Activated CD4-positive, CD25-positive, alpha-beta regulatory T cell (primary cell): ENCODE data around the gene SEC31B.

ENCODE experiments used
- DNase-seq, 4 experiments: peaks; one replicate each; lab custom pipeline; 2025; lab: John Stamatoyannopoulos, UW

Gene SEC31B

GRCh38 chr10:100490531-100490930 lies 29.1 kb downstream of the SEC31B start:
- DNase-seq: no peak

- no peak for DNase-seq
Observed at GRCh38 chr10:100489396-100489795, 30.3 kb downstream of the SEC31B start.

- DNase-seq: no peak
Observed at GRCh38 chr10:100487529-100487928, 32.1 kb downstream of the SEC31B start.

- no peak for DNase-seq
Observed at GRCh38 chr10:100485801-100486495, 33.7 kb downstream of the SEC31B start.

- DNase-seq: no peak
Observed at GRCh38 chr10:100485366-100485765, 34.3 kb downstream of the SEC31B start.

- no peak for DNase-seq
Observed at GRCh38 chr10:100483876-100484666, 35.6 kb downstream of the SEC31B start.

- DNase-seq: no peak
Observed at GRCh38 chr10:100482834-100483185, 36.9 kb downstream of the SEC31B start.

- DNase-seq: peak; percentile 16 to 46 (median 44)
Observed at GRCh38 chr10:100482181-100482833, 37.4 kb downstream of the SEC31B start.

- DNase-seq: peak; percentile 62 to 89 (median 64)
Observed at GRCh38 chr10:100481462-100482081, 38.1 kb downstream of the SEC31B start.

- DNase-seq: no peak
Observed at GRCh38 chr10:100480002-100480401, 39.7 kb downstream of the SEC31B start.

- DNase-seq: no peak
Observed at GRCh38 chr10:100479037-100479436, 40.6 kb downstream of the SEC31B start.

- no peak for DNase-seq
Observed at GRCh38 chr10:100477970-100478369, 41.7 kb downstream of the SEC31B start.

- no peak for DNase-seq
Observed at GRCh38 chr10:100470367-100470766, 49.3 kb downstream of the SEC31B start.

GRCh38 chr10:100469756-100470155 lies 49.9 kb downstream of the SEC31B start:
- no peak for DNase-seq

- no peak for DNase-seq
Observed at GRCh38 chr10:100468978-100469377, 50.7 kb downstream of the SEC31B start.

- no peak for DNase-seq
Observed at GRCh38 chr10:100468322-100468721, 51.3 kb downstream of the SEC31B start.

GRCh38 chr10:100462709-100463108 lies 57.0 kb downstream of the SEC31B start, which contains the start of gene WNT8B:
WNT8B (plus strand) TSS chr10:100463009; CDS start chr10:100463169, 160 bp downstream.
- no peak for DNase-seq

- no peak for DNase-seq
Observed at GRCh38 chr10:100448951-100449350, 70.7 kb downstream of the SEC31B start.

GRCh38 chr10:100447663-100448062 lies 72.0 kb downstream of the SEC31B start:
- DNase-seq: no peak

GRCh38 chr10:100446130-100446761 lies 73.4 kb downstream of the SEC31B start:
- no peak for DNase-seq

GRCh38 chr10:100442548-100442947 lies 77.1 kb downstream of the SEC31B start:
- no peak for DNase-seq
